CMK (cell line): ENCODE data around the gene SLC35F3.
A peak's percentile ranks its signal among the peaks of the same experiment; 100 is the strongest.
"Not testable (repeated sequence)": the region's sequence is repeated elsewhere in the genome, so short reads cannot be mapped to it uniquely, and the experiment has no call there.

Experiments used
- DNase-seq: peaks from one replicate; pipeline ENCODE4 v3.0.0-alpha.2; 2010; ENCODE audit warnings: low read depth

SLC35F3 gene

GRCh38 chr1:234222561-234223280 is 318.2 kb downstream of the SLC35F3 start:
- DNase-seq, result no peak

GRCh38 chr1:234226113-234226818 is 321.8 kb downstream of the SLC35F3 start:
- no peak for DNase-seq

GRCh38 chr1:234226819-234227165 is 322.3 kb downstream of the SLC35F3 start:
- no peak for DNase-seq

- no peak for DNase-seq
These were observed 325.3 kb downstream of the SLC35F3 start for GRCh38 chr1:234229581-234230387.

- peak; percentile 8 for DNase-seq
These were observed 326.0 kb downstream of the SLC35F3 start for GRCh38 chr1:234230414-234230862.

GRCh38 chr1:234231061-234231892 is 326.8 kb downstream of the SLC35F3 start:
- DNase-seq, result no peak

GRCh38 chr1:234231893-234232276 is 327.4 kb downstream of the SLC35F3 start:
- DNase-seq, result no peak

GRCh38 chr1:234234199-234234598 is 329.7 kb downstream of the SLC35F3 start:
- DNase-seq, result no peak

- DNase-seq, result no peak
These were observed 331.0 kb downstream of the SLC35F3 start for GRCh38 chr1:234235434-234235881.

- no peak for DNase-seq
These were observed 332.9 kb downstream of the SLC35F3 start for GRCh38 chr1:234237393-234237792.

GRCh38 chr1:234238060-234238459 is 333.6 kb downstream of the SLC35F3 start:
- DNase-seq, result no peak

GRCh38 chr1:234239515-234239914 is 335.0 kb downstream of the SLC35F3 start:
- DNase-seq, result no peak

- no peak for DNase-seq
These were observed 335.5 kb downstream of the SLC35F3 start for GRCh38 chr1:234239936-234240335.

GRCh38 chr1:234240680-234241079 is 336.2 kb downstream of the SLC35F3 start:
- DNase-seq, result no peak

GRCh38 chr1:234241941-234242490 is 337.5 kb downstream of the SLC35F3 start:
- DNase-seq, result no peak

GRCh38 chr1:234243521-234244260 is 339.2 kb downstream of the SLC35F3 start:
- DNase-seq, result no peak

GRCh38 chr1:234244482-234244881 is 340.0 kb downstream of the SLC35F3 start:
- DNase-seq, result no peak

GRCh38 chr1:234246638-234247116 is 342.2 kb downstream of the SLC35F3 start:
- DNase-seq, result no peak

GRCh38 chr1:234247746-234248145 is 343.3 kb downstream of the SLC35F3 start:
- DNase-seq, result not testable (repeated sequence)

GRCh38 chr1:234250747-234251146 is 346.3 kb downstream of the SLC35F3 start:
- DNase-seq, result no peak

- no peak for DNase-seq
These were observed 349.3 kb downstream of the SLC35F3 start for GRCh38 chr1:234253732-234254131.
